ENCODE measurements around the gene GUCA2A. TPM values are rescaled to one million over a fixed set of nuclear protein-coding genes. Genes with fewer than 3 reads are reported as not detected.

The GUCA2A gene
- total RNA-seq, 1 donor from 2014 or later = not detected

- DNase-seq (ENCODE audit: low spot score in 2 of 2, unreplicated experiment in 2 of 2) = no peak
- H3K4me1 Mint-ChIP-seq = no peaks in the 10 kb centered on the region
- TF ChIP-seq, protein P1, sequence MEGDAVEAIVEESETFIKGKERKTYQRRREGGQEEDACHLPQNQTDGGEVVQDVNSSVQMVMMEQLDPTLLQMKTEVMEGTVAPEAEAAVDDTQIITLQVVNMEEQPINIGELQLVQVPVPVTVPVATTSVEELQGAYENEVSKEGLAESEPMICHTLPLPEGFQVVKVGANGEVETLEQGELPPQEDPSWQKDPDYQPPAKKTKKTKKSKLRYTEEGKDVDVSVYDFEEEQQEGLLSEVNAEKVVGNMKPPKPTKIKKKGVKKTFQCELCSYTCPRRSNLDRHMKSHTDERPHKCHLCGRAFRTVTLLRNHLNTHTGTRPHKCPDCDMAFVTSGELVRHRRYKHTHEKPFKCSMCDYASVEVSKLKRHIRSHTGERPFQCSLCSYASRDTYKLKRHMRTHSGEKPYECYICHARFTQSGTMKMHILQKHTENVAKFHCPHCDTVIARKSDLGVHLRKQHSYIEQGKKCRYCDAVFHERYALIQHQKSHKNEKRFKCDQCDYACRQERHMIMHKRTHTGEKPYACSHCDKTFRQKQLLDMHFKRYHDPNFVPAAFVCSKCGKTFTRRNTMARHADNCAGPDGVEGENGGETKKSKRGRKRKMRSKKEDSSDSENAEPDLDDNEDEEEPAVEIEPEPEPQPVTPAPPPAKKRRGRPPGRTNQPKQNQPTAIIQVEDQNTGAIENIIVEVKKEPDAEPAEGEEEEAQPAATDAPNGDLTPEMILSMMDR (IDR thresholded peaks at IDR 0.05; ENCODE audit: unreplicated experiment) = no peak
- no peak overlapping the region for H3K4me3 Mint-ChIP-seq
- H3K36me3 Mint-ChIP-seq = no peaks in the 10 kb centered on the region
- H3K27me3 Mint-ChIP-seq (ENCODE audit: low read depth) = peaks cover 20% of the 10 kb centered on the region
- H3K9me3 Mint-ChIP-seq = peaks cover 4% of the 10 kb centered on the region
- no peak overlapping the region for H3K27ac Mint-ChIP-seq
These were observed 29.1 kb downstream of the GUCA2A start for GRCh38 chr1:42135426-42135825.

GRCh38 chr1:42133809-42134526 is 30.6 kb downstream of the GUCA2A start:
- Mint-ChIP-seq H3K36me3 (no peaks in the 10 kb centered on the region), H3K9me3 (no peaks in the 10 kb centered on the region), H3K27me3 (ENCODE audit: low read depth) (peaks cover 19% of the 10 kb centered on the region), H3K4me3 (no peak overlapping the region), H3K4me1 (peaks cover 1% of the 10 kb centered on the region), H3K27ac (no peak overlapping the region)
- DNase-seq (ENCODE audit: low spot score in 2 of 2, unreplicated experiment in 2 of 2) = no peak
- TF ChIP-seq, protein P1 (IDR thresholded peaks at IDR 0.05; ENCODE audit: unreplicated experiment) = no peak

DNA sequence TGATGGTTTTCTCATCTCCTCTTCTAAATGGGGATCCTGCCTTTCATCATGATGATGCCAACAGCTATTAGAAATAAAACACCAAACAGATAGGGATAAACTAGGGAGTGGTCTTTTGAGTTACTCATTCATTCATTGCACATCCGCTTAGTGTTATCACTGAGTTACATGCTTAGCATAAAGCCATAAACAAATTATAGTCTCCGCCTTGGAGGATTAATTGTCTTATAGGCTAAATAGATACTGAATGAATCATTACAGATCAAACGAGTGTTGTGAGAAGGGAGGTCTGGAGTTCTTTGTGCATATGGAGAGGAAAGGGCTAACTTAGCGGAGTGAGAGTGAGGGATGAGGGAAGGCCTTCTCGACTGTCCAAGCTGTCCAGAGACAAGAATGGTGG is 31.2 kb downstream of the GUCA2A start:
- TF ChIP-seq, protein P1 (IDR thresholded peaks at IDR 0.05; ENCODE audit: unreplicated experiment) = no peak

GRCh38 chr1:42130061-42130660 is 34.4 kb downstream of the GUCA2A start:
- Mint-ChIP-seq H3K4me3 (no peak overlapping the region), H3K27ac (no peak overlapping the region), H3K9me3 (no peaks in the 10 kb centered on the region), H3K36me3 (no peaks in the 10 kb centered on the region), H3K27me3 (ENCODE audit: low read depth) (peaks cover 14% of the 10 kb centered on the region), H3K4me1 (peaks cover 16% of the 10 kb centered on the region)
- TF ChIP-seq, protein P1 (IDR thresholded peaks at IDR 0.05; ENCODE audit: unreplicated experiment) = no peak
- DNase-seq (ENCODE audit: low spot score in 2 of 2, unreplicated experiment in 2 of 2) = no peak

More for the DNA sequence above, 31.2 kb downstream of the GUCA2A start:
- H3K27ac Mint-ChIP-seq = no peak overlapping the region
- H3K9me3 Mint-ChIP-seq = no peaks in the 10 kb centered on the region
- no peaks in the 10 kb centered on the region for H3K36me3 Mint-ChIP-seq
- H3K4me3 Mint-ChIP-seq = no peak overlapping the region
- no peak for DNase-seq (ENCODE audit: low spot score in 2 of 2, unreplicated experiment in 2 of 2)
- peaks cover 19% of the 10 kb centered on the region for H3K27me3 Mint-ChIP-seq (ENCODE audit: low read depth)
- H3K4me1 Mint-ChIP-seq = peaks cover 7% of the 10 kb centered on the region

GRCh38 chr1:42128964-42129363 is 35.6 kb downstream of the GUCA2A start:
- no peak for DNase-seq (ENCODE audit: low spot score in 2 of 2, unreplicated experiment in 2 of 2)
- H3K9me3 Mint-ChIP-seq = no peaks in the 10 kb centered on the region
- peaks cover 16% of the 10 kb centered on the region for H3K4me1 Mint-ChIP-seq
- peaks cover 8% of the 10 kb centered on the region for H3K27me3 Mint-ChIP-seq (ENCODE audit: low read depth)
- TF ChIP-seq, protein P1 (IDR thresholded peaks at IDR 0.05; ENCODE audit: unreplicated experiment) = no peak
- H3K27ac Mint-ChIP-seq = no peak overlapping the region
- no peak overlapping the region for H3K4me3 Mint-ChIP-seq
- H3K36me3 Mint-ChIP-seq = no peaks in the 10 kb centered on the region
